Measurements from ENCODE around the gene SVBP.

- TF ChIP-seq, protein P1, sequence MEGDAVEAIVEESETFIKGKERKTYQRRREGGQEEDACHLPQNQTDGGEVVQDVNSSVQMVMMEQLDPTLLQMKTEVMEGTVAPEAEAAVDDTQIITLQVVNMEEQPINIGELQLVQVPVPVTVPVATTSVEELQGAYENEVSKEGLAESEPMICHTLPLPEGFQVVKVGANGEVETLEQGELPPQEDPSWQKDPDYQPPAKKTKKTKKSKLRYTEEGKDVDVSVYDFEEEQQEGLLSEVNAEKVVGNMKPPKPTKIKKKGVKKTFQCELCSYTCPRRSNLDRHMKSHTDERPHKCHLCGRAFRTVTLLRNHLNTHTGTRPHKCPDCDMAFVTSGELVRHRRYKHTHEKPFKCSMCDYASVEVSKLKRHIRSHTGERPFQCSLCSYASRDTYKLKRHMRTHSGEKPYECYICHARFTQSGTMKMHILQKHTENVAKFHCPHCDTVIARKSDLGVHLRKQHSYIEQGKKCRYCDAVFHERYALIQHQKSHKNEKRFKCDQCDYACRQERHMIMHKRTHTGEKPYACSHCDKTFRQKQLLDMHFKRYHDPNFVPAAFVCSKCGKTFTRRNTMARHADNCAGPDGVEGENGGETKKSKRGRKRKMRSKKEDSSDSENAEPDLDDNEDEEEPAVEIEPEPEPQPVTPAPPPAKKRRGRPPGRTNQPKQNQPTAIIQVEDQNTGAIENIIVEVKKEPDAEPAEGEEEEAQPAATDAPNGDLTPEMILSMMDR (tag by site-specific recombination; IDR thresholded peaks at IDR 0.05) = no peak
- TF ChIP-seq, protein P2, sequence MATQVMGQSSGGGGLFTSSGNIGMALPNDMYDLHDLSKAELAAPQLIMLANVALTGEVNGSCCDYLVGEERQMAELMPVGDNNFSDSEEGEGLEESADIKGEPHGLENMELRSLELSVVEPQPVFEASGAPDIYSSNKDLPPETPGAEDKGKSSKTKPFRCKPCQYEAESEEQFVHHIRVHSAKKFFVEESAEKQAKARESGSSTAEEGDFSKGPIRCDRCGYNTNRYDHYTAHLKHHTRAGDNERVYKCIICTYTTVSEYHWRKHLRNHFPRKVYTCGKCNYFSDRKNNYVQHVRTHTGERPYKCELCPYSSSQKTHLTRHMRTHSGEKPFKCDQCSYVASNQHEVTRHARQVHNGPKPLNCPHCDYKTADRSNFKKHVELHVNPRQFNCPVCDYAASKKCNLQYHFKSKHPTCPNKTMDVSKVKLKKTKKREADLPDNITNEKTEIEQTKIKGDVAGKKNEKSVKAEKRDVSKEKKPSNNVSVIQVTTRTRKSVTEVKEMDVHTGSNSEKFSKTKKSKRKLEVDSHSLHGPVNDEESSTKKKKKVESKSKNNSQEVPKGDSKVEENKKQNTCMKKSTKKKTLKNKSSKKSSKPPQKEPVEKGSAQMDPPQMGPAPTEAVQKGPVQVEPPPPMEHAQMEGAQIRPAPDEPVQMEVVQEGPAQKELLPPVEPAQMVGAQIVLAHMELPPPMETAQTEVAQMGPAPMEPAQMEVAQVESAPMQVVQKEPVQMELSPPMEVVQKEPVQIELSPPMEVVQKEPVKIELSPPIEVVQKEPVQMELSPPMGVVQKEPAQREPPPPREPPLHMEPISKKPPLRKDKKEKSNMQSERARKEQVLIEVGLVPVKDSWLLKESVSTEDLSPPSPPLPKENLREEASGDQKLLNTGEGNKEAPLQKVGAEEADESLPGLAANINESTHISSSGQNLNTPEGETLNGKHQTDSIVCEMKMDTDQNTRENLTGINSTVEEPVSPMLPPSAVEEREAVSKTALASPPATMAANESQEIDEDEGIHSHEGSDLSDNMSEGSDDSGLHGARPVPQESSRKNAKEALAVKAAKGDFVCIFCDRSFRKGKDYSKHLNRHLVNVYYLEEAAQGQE (tag by site-specific recombination; IDR thresholded peaks at IDR 0.05) = no peak
- TF ChIP-seq ZNF514 (tag by site-specific recombination; IDR thresholded peaks at IDR 0.05) (no peak), ZNF2 (tag by site-specific recombination; IDR thresholded peaks at IDR 0.05) (no peak), ZBTB1 (tag by site-specific recombination; IDR thresholded peaks at IDR 0.05) (no peak), YY1 (tag by site-specific recombination; IDR thresholded peaks at IDR 0.05) (no peak), ZNF138 (tag by site-specific recombination; IDR thresholded peaks at IDR 0.05; ENCODE audit: borderline replicate concordance) (no peak), SP7 (tag by site-specific recombination; IDR thresholded peaks at IDR 0.05) (no peak), ZNF677 (tag by site-specific recombination; IDR thresholded peaks at IDR 0.05) (no peak)
- TF ChIP-seq, protein P3, sequence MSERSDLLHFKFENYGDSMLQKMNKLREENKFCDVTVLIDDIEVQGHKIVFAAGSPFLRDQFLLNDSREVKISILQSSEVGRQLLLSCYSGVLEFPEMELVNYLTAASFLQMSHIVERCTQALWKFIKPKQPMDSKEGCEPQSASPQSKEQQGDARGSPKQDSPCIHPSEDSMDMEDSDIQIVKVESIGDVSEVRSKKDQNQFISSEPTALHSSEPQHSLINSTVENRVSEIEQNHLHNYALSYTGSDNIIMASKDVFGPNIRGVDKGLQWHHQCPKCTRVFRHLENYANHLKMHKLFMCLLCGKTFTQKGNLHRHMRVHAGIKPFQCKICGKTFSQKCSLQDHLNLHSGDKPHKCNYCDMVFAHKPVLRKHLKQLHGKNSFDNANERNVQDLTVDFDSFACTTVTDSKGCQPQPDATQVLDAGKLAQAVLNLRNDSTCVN (tag by site-specific recombination; optimal IDR thresholded peaks at IDR 0.05) = no peak
Measured at GRCh38 chr1:42797414-42797813, 19.8 kb downstream of the SVBP start.
